ENCODE data around the gene GM2A. TPM values are rescaled to one million over a fixed set of nuclear protein-coding genes. Genes with fewer than 3 reads are reported as not detected.
A peak's percentile ranks its signal among the peaks of the same experiment; 100 is the strongest.

GM2A gene
- polyA plus RNA-seq, 3 donors, result 22.2 to 57.9 (median 28.0) TPM

GRCh38 chr5:151270599-151270998, 17.6 kb downstream of the GM2A start:
- H3K27ac Mint-ChIP-seq, result no peak overlapping the region
- intact Hi-C loops (cut with micrococcal nuclease), result no loop called here

GRCh38 chr5:151271336-151271735, 18.4 kb downstream of the GM2A start:
- H3K4me3 Mint-ChIP-seq, result no peak overlapping the region
- H3K36me3 Mint-ChIP-seq, result peaks cover 2 to 4% of the 10 kb centered on the region in 2 donors
- H3K9me3 ChIP-seq (replicated peaks in 1 of 2; ENCODE audit: control insufficient read depth in 1 of 2, insufficient read depth in 1 of 2, low read length in 2 of 2), result no peaks in the 10 kb centered on the region
- peaks cover 0 to 3% (median 0%) of the 10 kb centered on the region in 7 donors for H3K9me3 Mint-ChIP-seq
- peak overlapping the region in 1 of 2 donors; percentile 18 for H3K27ac ChIP-seq (ENCODE audit: low read depth in 1 of 2, low read length in 2 of 2)
- intact Hi-C loops (cut with micrococcal nuclease), result no loop called here
- no peaks in the 10 kb centered on the region for H3K4me1 Mint-ChIP-seq
- no peak overlapping the region for H3K4me2 ChIP-seq (replicated peaks; ENCODE audit: extremely low read depth, low read length, poor library complexity, severe bottlenecking)
- H3K79me2 ChIP-seq (ENCODE audit: insufficient read depth, low read length), result no peaks in the 10 kb centered on the region
- H3K9ac ChIP-seq (ENCODE audit: insufficient read depth, low read length, poor library complexity, severe bottlenecking), result no peak overlapping the region
- H4K20me1 ChIP-seq (ENCODE audit: insufficient read depth, low read length), result peaks cover 5% of the 10 kb centered on the region
- peaks cover 0 to 2% of the 10 kb centered on the region in 2 donors for H3K27me3 ChIP-seq (ENCODE audit: control insufficient read depth in 2 of 2, insufficient read depth in 2 of 2, low read length in 2 of 2)
- TF ChIP-seq CTCF (IDR thresholded peaks at IDR 0.05), result no peak
- DNase-seq, result peak in 2 of 3 donors; percentile 41 to 47
- H2AFZ ChIP-seq (ENCODE audit: insufficient read depth, low read depth, low read length, poor library complexity, severe bottlenecking), result no peak overlapping the region
- peaks cover 40 to 44% of the 10 kb centered on the region in 2 donors for H3K36me3 ChIP-seq (replicated peaks in 1 of 2; ENCODE audit: control insufficient read depth in 1 of 2, insufficient read depth in 2 of 2, low read length in 2 of 2)
- peaks cover 0 to 6% (median 5%) of the 10 kb centered on the region in 3 donors for H3K27me3 Mint-ChIP-seq (ENCODE audit: low read depth in 3 of 3)
- no peak overlapping the region for H3K4me3 ChIP-seq (replicated peaks in 1 of 3; ENCODE audit: low read depth in 2 of 3, low read length in 3 of 3)
- no peak overlapping the region for H3K27ac Mint-ChIP-seq
- peaks cover 11 to 14% of the 10 kb centered on the region in 2 donors for H3K4me1 ChIP-seq (ENCODE audit: control insufficient read depth in 1 of 2, insufficient read depth in 2 of 2, low read length in 2 of 2)

More at GRCh38 chr5:151270599-151270998, 17.6 kb downstream of the GM2A start:
- Mint-ChIP-seq H3K27me3 (ENCODE audit: low read depth in 3 of 3) (peaks cover 0 to 5% (median 4%) of the 10 kb centered on the region in 3 donors), H3K4me1 (no peaks in the 10 kb centered on the region), H3K9me3 (peaks cover 0 to 3% (median 0%) of the 10 kb centered on the region in 7 donors), H3K36me3 (no peaks in the 10 kb centered on the region), H3K4me3 (no peak overlapping the region)
- peaks cover 11 to 14% of the 10 kb centered on the region in 2 donors for H3K4me1 ChIP-seq (ENCODE audit: control insufficient read depth in 1 of 2, insufficient read depth in 2 of 2, low read length in 2 of 2)
- H3K4me2 ChIP-seq (replicated peaks; ENCODE audit: extremely low read depth, low read length, poor library complexity, severe bottlenecking), result no peak overlapping the region
- peaks cover 12% of the 10 kb centered on the region for H4K20me1 ChIP-seq (ENCODE audit: insufficient read depth, low read length)
- no peak overlapping the region for H3K9ac ChIP-seq (ENCODE audit: insufficient read depth, low read length, poor library complexity, severe bottlenecking)
- H3K27me3 ChIP-seq (ENCODE audit: control insufficient read depth in 2 of 2, insufficient read depth in 2 of 2, low read length in 2 of 2), result peaks cover 0 to 2% of the 10 kb centered on the region in 2 donors
- H3K27ac ChIP-seq (ENCODE audit: low read depth in 1 of 2, low read length in 2 of 2), result no peak overlapping the region
- peak; percentile 57 to 93 (median 66) for DNase-seq
- no peak overlapping the region for H3K4me3 ChIP-seq (replicated peaks in 1 of 3; ENCODE audit: low read depth in 2 of 3, low read length in 3 of 3)
- H3K9me3 ChIP-seq (replicated peaks in 1 of 2; ENCODE audit: control insufficient read depth in 1 of 2, insufficient read depth in 1 of 2, low read length in 2 of 2), result no peaks in the 10 kb centered on the region
- H2AFZ ChIP-seq (ENCODE audit: insufficient read depth, low read depth, low read length, poor library complexity, severe bottlenecking), result no peak overlapping the region
- H3K79me2 ChIP-seq (ENCODE audit: insufficient read depth, low read length), result no peaks in the 10 kb centered on the region
- peaks cover 44 to 51% of the 10 kb centered on the region in 2 donors for H3K36me3 ChIP-seq (replicated peaks in 1 of 2; ENCODE audit: control insufficient read depth in 1 of 2, insufficient read depth in 2 of 2, low read length in 2 of 2)
- no peak for TF ChIP-seq CTCF (IDR thresholded peaks at IDR 0.05)
- no CpG with 5 or more reads among the region's 1 CpG for WGBS (ENCODE audit: insufficient coverage)
